GM12864 (cell line): Measurements from ENCODE around the gene COA1.

Experiments
- DNase-seq: peaks from one replicate; pipeline ENCODE4 v3.0.0-alpha.2; 2011; ENCODE audit warnings: low read depth
- H3K4me3 ChIP-seq: 2 replicates; pipeline ENCODE4 v1.5.1; 2011; ENCODE audit warnings: mild to moderate bottlenecking, low read depth, low read length, control low read depth
- TF ChIP-seq, protein P1 (sequence below): IDR thresholded peaks from 2 replicates; pipeline ENCODE4 v1.5.1; 2011; ENCODE audit warnings: low read depth, mild to moderate bottlenecking, moderate library complexity, low read length, control low read depth, inconsistent platforms; ENCODE audit errors: missing control alignments

Gene COA1

DNA sequence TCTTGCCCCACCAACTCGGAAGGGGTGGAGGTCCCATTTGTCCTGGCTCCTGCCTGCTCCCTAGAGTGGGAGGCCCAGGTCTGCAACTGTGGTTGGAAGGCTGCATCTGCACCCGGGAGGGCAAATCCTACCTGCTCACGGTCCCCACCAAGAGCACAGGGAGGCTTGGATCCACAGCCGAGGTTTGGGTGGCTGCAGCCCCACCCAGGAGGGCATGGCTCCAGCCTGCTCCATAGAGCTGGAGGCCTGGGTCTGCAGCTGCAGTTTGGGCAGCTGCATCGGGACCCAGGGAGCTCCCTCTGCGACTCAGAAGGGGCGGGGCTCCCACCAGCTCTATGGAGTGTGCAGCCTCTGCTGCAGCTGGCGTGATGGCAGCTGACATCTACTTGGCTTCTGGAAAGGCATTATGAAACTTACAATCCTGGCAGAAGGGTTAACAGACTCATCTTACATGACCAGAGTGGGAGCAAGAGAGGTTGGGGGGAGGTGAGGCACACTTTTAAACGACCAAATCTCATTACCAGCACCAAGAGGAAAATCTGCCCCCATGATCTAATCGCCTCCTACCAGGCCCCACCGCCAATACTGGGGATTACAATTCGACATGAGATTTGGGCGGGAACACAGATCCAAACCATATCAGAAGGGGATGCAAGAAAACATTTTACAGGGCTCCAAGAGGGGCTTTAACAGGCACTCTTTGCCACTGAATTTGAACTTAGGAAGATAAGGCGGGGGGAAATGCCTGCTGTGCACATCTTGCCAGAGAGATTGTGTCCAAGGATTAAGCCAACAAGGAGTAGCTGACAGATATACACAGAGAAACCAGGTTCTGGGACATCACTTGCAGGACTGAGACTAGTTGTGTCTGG is 20.9 kb upstream of the COA1 start:
- no peak for DNase-seq
- TF ChIP-seq, protein P1, sequence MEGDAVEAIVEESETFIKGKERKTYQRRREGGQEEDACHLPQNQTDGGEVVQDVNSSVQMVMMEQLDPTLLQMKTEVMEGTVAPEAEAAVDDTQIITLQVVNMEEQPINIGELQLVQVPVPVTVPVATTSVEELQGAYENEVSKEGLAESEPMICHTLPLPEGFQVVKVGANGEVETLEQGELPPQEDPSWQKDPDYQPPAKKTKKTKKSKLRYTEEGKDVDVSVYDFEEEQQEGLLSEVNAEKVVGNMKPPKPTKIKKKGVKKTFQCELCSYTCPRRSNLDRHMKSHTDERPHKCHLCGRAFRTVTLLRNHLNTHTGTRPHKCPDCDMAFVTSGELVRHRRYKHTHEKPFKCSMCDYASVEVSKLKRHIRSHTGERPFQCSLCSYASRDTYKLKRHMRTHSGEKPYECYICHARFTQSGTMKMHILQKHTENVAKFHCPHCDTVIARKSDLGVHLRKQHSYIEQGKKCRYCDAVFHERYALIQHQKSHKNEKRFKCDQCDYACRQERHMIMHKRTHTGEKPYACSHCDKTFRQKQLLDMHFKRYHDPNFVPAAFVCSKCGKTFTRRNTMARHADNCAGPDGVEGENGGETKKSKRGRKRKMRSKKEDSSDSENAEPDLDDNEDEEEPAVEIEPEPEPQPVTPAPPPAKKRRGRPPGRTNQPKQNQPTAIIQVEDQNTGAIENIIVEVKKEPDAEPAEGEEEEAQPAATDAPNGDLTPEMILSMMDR: no peak
- H3K4me3 ChIP-seq: no peak overlapping the region

DNA sequence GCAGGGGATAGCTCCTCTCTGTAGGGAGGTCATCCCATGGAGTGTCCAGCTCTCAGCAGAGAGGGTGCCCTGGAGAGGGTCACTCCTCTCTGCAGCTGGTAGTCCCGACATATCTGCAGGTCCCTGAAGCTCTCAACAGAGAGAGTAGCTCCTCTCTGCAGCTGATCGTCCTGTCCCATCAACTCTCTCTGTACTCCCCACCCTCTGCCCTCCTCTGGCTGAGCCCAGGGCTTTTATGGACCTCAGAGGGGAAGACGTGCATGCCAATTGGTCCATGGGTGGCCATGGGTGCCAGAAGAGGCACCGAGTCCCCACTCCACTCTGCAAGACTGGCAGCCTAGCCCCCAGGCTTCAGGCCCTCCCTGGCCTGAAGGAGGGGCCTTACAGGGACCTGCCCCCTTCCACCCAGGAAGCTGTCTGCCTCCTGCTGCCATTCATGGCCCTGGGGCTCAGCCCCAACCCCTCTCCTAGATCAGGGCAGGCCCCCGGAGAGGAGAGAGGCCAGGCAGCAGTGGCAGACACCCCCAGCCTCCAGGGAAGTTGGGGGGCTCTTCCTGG is 20.1 kb upstream of the COA1 start:
- no peak for DNase-seq
- H3K4me3 ChIP-seq: no peak overlapping the region
- TF ChIP-seq, protein P1: no peak

GRCh38 chr7:43747328-43748105 is 18.2 kb upstream of the COA1 start:
- DNase-seq: no peak
- TF ChIP-seq, protein P1: no peak
- H3K4me3 ChIP-seq: no peak overlapping the region

- TF ChIP-seq, protein P1: no peak
- DNase-seq: no peak
- H3K4me3 ChIP-seq: no peak overlapping the region
Measured at GRCh38 chr7:43742692-43743091, 13.4 kb upstream of the COA1 start.

DNA sequence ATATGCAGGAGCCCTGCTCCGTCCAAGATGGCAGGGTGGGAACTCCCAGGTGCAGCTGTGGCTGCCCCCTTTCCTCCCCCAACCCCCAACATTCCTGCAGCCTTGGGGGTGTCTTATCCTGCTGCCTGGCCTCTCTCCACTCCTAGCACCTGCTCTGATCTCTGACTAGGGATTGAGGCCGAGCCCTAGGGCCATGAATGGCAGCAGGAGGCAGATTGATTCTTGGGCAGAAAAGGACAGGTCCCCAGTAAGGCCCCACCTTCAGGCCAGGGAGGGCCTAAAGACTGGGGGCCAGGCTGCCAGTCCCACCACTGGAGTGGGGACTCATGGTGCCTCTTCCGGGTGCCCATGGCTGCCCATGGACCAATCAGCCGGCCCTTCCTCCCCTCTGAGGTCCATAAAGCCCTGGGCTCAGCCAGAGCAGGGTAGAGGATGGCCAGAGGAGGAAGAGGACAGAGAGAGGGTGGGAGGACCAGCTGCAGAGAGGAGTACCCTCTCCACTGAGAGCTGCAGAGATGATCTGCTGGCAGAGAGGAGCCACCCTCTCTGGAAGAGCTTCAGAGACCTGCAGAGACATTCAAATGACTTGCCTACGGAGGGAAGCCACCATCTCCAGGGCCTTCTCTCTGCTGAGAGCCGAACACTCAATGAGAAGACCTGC is 8.3 kb upstream of the COA1 start:
- TF ChIP-seq, protein P1: no peak
- no peak overlapping the region for H3K4me3 ChIP-seq
- DNase-seq: no peak

DNA sequence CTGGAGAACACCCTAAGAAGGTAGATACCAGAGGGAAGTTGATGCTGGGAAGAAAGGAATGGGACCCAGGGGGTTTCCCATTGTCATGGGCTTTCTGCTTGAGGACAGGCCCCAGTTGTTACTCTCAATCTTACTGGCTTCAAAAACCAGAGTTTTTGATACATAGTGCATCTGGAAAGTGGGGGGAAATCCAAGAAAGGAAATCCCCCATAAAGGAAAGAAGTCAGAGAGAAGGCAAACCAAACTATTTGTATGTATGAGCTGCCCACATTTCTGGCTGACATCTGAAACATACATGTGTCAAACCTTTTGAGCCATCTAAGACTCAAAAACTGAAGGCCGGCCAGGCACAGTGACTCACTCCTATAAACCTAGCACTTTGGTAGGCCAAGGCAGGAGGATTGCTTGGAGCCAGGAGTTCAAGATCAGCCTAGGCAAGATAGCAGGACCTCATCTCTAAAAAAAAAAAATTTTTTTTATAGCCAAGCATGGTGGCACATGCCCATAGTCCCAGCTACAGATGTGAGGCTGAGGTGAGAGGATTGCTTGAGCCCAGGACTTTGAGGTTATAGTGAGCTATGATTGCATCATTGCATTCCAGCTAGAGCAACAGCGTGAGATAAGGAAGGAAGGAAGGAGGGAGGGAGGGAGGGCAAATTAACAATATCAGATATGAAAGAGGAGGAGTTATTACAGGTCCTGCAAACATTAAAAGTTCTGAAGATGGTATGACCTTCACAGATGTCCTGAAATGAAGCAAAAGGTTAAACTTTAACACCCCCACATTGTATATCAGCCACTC is 6.7 kb upstream of the COA1 start:
- peak; percentile 79 for DNase-seq
- TF ChIP-seq, protein P1: no peak
- H3K4me3 ChIP-seq: no peak overlapping the region
